MCF 10A (cell line): ENCODE data around the gene NT5C. TPM values are rescaled to one million over a fixed set of nuclear protein-coding genes. Genes with fewer than 3 reads are reported as not detected.

Experiments
- BruUV-seq: library from RNA; stranded (reverse); fragments of 400-500 nt; replicated peaks from 2 replicates; lab custom pipeline; 2021; lab: Mats Ljungman, UMichigan
- CTCF ChIA-PET: fragments of 300-600 bp; sonication (Branson Sonifier 250); formaldehyde crosslinking; extraction: SDS; loops from one replicate; lab custom pipeline; 2021; ENCODE audit warnings: antibody characterized with exemption, inconsistent platforms; lab: Yijun Ruan, JAX
- POLR2A ChIA-PET: fragments of 300-600, 350-650 bp; sonication (Branson Sonifier 250); formaldehyde crosslinking; extraction: SDS; loops from one replicate; lab custom pipeline; 2020; ENCODE audit warnings: antibody characterized with exemption, inconsistent platforms; lab: Yijun Ruan, JAX
- DNase-seq: peaks from one replicate; pipeline ENCODE4 v3.0.0-alpha.2; 2018; ENCODE audit not compliant: unreplicated experiment
- H3K27ac Mint-ChIP-seq: one replicate; pipeline ENCODE4 v1.8.0; 2022; ENCODE audit warnings: mild to moderate bottlenecking, low read depth, mixed read lengths; ENCODE audit not compliant: unreplicated experiment
- H3K27me3 Mint-ChIP-seq: one replicate; pipeline ENCODE4 v1.8.0; 2022; ENCODE audit warnings: mixed read lengths; ENCODE audit not compliant: insufficient read depth, unreplicated experiment
- H3K36me3 Mint-ChIP-seq: one replicate; pipeline ENCODE4 v1.8.0; 2022; ENCODE audit warnings: mild to moderate bottlenecking, moderate library complexity, mixed read lengths; ENCODE audit not compliant: insufficient read depth, unreplicated experiment
- H3K4me1 Mint-ChIP-seq: one replicate; pipeline ENCODE4 v1.8.0; 2022; ENCODE audit warnings: mixed read lengths; ENCODE audit not compliant: insufficient read depth, unreplicated experiment
- H3K4me3 Mint-ChIP-seq: one replicate; pipeline ENCODE4 v1.8.0; 2022; ENCODE audit warnings: mild to moderate bottlenecking, moderate library complexity, mixed read lengths; ENCODE audit not compliant: unreplicated experiment
- H3K9me3 Mint-ChIP-seq: one replicate; pipeline ENCODE4 v1.8.0; 2022; ENCODE audit warnings: mixed read lengths; ENCODE audit not compliant: unreplicated experiment
- CTCF ChIP-seq: fragments of 200-600 bp; IDR thresholded peaks from one replicate; pipeline ENCODE4 v1.8.0; 2022; ENCODE audit warnings: antibody characterized with exemption, mild to moderate bottlenecking; ENCODE audit not compliant: unreplicated experiment
- intact Hi-C: fragments of 100-400 bp; cut with micrococcal nuclease; formaldehyde crosslinking; loops from 2 replicates; pipeline ENCODE4 v1.14.1; 2022
- total RNA-seq: library from RNA; stranded (reverse); gene quantifications from 2 replicates; pipeline ENCODE4 v1.2.3, GENCODE V29; 2022

Gene NT5C
- total RNA-seq, 1 experiment from 2014 or later = 113 TPM

GRCh38 chr17:75098861-75099260 is 32.7 kb downstream of the NT5C start:
- no peak overlapping the region for H3K27ac Mint-ChIP-seq
- intact Hi-C loops = no loop called here
- DNase-seq = no peak
- CTCF ChIA-PET = interaction anchor here (0.8 to 3.6 kb wide), 4 partner anchors 15 to 39 kb away, joined by 3 to 14 read pairs (median 5); no protein-coding TSS in a partner anchor
- H3K4me1 Mint-ChIP-seq = peaks cover 10% of the 10 kb centered on the region
- H3K27me3 Mint-ChIP-seq = no peaks in the 10 kb centered on the region
- no peak overlapping the region for H3K4me3 Mint-ChIP-seq
- TF ChIP-seq CTCF = no peak
- POLR2A ChIA-PET = interaction anchor here (1.4 kb wide), 1 partner anchor 11 kb away, joined by 8 read pairs; the partner anchor contains the start of gene ARMC7
- BruUV-seq = no TSS peak
- no peaks in the 10 kb centered on the region for H3K9me3 Mint-ChIP-seq
- peaks cover 45% of the 10 kb centered on the region for H3K36me3 Mint-ChIP-seq

GRCh38 chr17:75097865-75098264 is 33.7 kb downstream of the NT5C start:
- Mint-ChIP-seq H3K9me3 (no peaks in the 10 kb centered on the region), H3K27ac (no peak overlapping the region), H3K4me1 (peaks cover 18% of the 10 kb centered on the region), H3K36me3 (peaks cover 39% of the 10 kb centered on the region), H3K27me3 (no peaks in the 10 kb centered on the region), H3K4me3 (no peak overlapping the region)
- intact Hi-C loops = no loop called here
- no peak for DNase-seq
- TF ChIP-seq CTCF = no peak
- ChIA-PET POLR2A (interaction anchor here (1.0 kb wide), 1 partner anchor 12 kb away, joined by 7 read pairs; the partner anchor contains the start of gene ARMC7), CTCF (interaction anchor here (3.6 kb wide), 1 partner anchor 16 kb away, joined by 14 read pairs; no protein-coding TSS in a partner anchor)
- no TSS peak for BruUV-seq

GRCh38 chr17:75096082-75096625 is 35.4 kb downstream of the NT5C start:
- DNase-seq = peak; percentile 97
- H3K4me3 Mint-ChIP-seq = peak overlapping the region; percentile 62
- TF ChIP-seq CTCF = no peak
- intact Hi-C loops = no loop called here
- H3K27me3 Mint-ChIP-seq = no peaks in the 10 kb centered on the region
- peak overlapping the region; percentile 98 for H3K27ac Mint-ChIP-seq
- ChIA-PET POLR2A (interaction anchor here (0.8 to 4.9 kb wide), 18 partner anchors 8 to 108 kb away, joined by 3 to 37 read pairs (median 5); partner anchors contain the start of genes ARMC7, ATP5PD, CDR2L and JPT1), CTCF (interaction anchor here (0.7 to 2.9 kb wide), 3 partner anchors 18 to 400 kb away, joined by 3 to 10 read pairs (median 6); no protein-coding TSS in a partner anchor)
- H3K9me3 Mint-ChIP-seq = no peaks in the 10 kb centered on the region
- peaks cover 26% of the 10 kb centered on the region for H3K36me3 Mint-ChIP-seq
- BruUV-seq = no TSS peak
- H3K4me1 Mint-ChIP-seq = peaks cover 35% of the 10 kb centered on the region

- Mint-ChIP-seq H3K4me3 (no peak overlapping the region), H3K4me1 (peaks cover 46% of the 10 kb centered on the region), H3K9me3 (no peaks in the 10 kb centered on the region), H3K27ac (no peak overlapping the region), H3K36me3 (peaks cover 21% of the 10 kb centered on the region), H3K27me3 (no peaks in the 10 kb centered on the region)
- ChIA-PET CTCF (interaction anchor here (0.8 to 2.9 kb wide), 3 partner anchors 19 to 107 kb away, joined by 5 to 10 read pairs (median 6); no protein-coding TSS in a partner anchor), POLR2A (interaction anchor here (0.7 to 4.9 kb wide), 12 partner anchors 16 to 111 kb away, joined by 3 to 37 read pairs (median 4); partner anchors contain the start of genes ARMC7, CDR2L, JPT1 and MRPL58)
- BruUV-seq = no TSS peak
- TF ChIP-seq CTCF = no peak
- intact Hi-C loops = no loop called here
- DNase-seq = no peak
Measured at GRCh38 chr17:75094871-75095399, 36.6 kb downstream of the NT5C start.
